IMR-90 (cell line): Measurements from ENCODE around the gene CPNE2.

ENCODE experiments used
- CEBPB ChIP-seq: IDR thresholded peaks from 2 replicates; pipeline ENCODE4 v1.6.1; 2012; ENCODE audit warnings: low read depth, low read length, improper control_type of control experiment
- CTCF ChIP-seq: conservative IDR thresholded peaks from 2 replicates; pipeline ENCODE4 v1.5.1; 2012; ENCODE audit warnings: mild to moderate bottlenecking, low read depth, low read length, improper control_type of control experiment
- MXI1 ChIP-seq: IDR thresholded peaks from 2 replicates; pipeline ENCODE4 v1.6.1; 2012; ENCODE audit warnings: low read depth, mild to moderate bottlenecking, low read length, moderate library complexity, borderline replicate concordance
- NFE2L2 ChIP-seq: fragments of 150-350 bp; IDR thresholded peaks from 2 replicates; pipeline ENCODE4 v1.6.1; 2016; ENCODE audit warnings: low read depth, mild to moderate bottlenecking, low read length
- POLR2A ChIP-seq: IDR thresholded peaks from 2 replicates; pipeline ENCODE4 v1.6.1; 2012; ENCODE audit warnings: mild to moderate bottlenecking, low read depth, low read length
- RAD21 ChIP-seq: IDR thresholded peaks from 2 replicates; pipeline ENCODE4 v1.6.1; 2012; ENCODE audit warnings: low read length, improper control_type of control experiment
- RFX5 ChIP-seq: IDR thresholded peaks from 2 replicates; pipeline ENCODE4 v1.8.0; 2012; ENCODE audit warnings: low read depth, mild to moderate bottlenecking, low read length, moderate library complexity
- SMC3 ChIP-seq: fragments of 150-350 bp; IDR thresholded peaks from 2 replicates; pipeline ENCODE4 v1.6.1; 2016; ENCODE audit warnings: low read depth, mild to moderate bottlenecking, antibody characterized with exemption, low read length, moderate library complexity

DNA sequence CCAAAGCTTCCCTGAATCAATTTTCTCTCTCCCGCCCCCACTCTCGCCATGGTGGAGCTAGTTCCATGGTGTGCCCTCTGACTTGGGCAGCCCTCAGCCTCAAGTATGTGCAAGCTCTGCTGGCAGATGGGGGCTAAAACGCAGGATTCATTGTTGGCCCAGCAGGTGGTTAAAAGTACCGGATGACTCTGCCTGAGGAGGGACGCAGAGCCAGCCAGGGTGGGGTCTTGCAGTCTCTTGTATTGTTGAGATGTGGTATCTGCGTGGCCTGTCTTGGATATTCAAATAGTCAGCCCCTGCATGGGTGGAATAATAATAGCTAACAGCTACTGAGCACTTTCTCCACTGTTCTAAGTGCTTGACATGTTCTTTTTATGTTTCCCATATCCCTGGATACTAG is 36.7 kb upstream of the CPNE2 start:
- TF ChIP-seq RFX5 (no peak), CTCF (no peak), POLR2A (no peak), SMC3 (no peak), RAD21 (no peak), MXI1 (no peak), CEBPB (no peak), NFE2L2 (no peak)
